GM21360 (cell line): ENCODE results near the gene RPS6KA3.
A peak's percentile ranks its signal among the peaks of the same experiment; 100 is the strongest.
"Not testable (repeated sequence)": the region's sequence is repeated elsewhere in the genome, so short reads cannot be mapped to it uniquely, and the experiment has no call there.

Experiments
- ATAC-seq: cut with Tn5 transposase; IDR thresholded peaks from one replicate; pipeline ENCODE4 v1.9.1; 2021; ENCODE audit warnings: mild to moderate bottlenecking, moderate library complexity; ENCODE audit not compliant: unreplicated experiment

Gene RPS6KA3

GRCh38 chrX:20265726-20266681 lies 705 bp downstream of the RPS6KA3 start:
- ATAC-seq, result peak; percentile 6

GRCh38 chrX:20265221-20265725 lies 1.4 kb downstream of the RPS6KA3 start:
- ATAC-seq, result peak; percentile 46

- ATAC-seq, result no peak
These were observed 3.2 kb downstream of the RPS6KA3 start for GRCh38 chrX:20263474-20263873.

GRCh38 chrX:20260885-20261284 lies 5.8 kb downstream of the RPS6KA3 start:
- ATAC-seq, result no peak

- no peak for ATAC-seq
These were observed 11.9 kb downstream of the RPS6KA3 start for GRCh38 chrX:20254712-20255299.

- ATAC-seq, result no peak
These were observed 13.5 kb downstream of the RPS6KA3 start for GRCh38 chrX:20253232-20253543.

- no peak for ATAC-seq
These were observed 14.1 kb downstream of the RPS6KA3 start for GRCh38 chrX:20252381-20253231.

- ATAC-seq, result no peak
These were observed 15.0 kb downstream of the RPS6KA3 start for GRCh38 chrX:20251691-20252090.

GRCh38 chrX:20250146-20250545 lies 16.6 kb downstream of the RPS6KA3 start:
- not testable (repeated sequence) for ATAC-seq

GRCh38 chrX:20248592-20249192 lies 18.0 kb downstream of the RPS6KA3 start:
- no peak for ATAC-seq

- no peak for ATAC-seq
These were observed 21.8 kb downstream of the RPS6KA3 start for GRCh38 chrX:20244931-20245330.

GRCh38 chrX:20240201-20240600 lies 26.5 kb downstream of the RPS6KA3 start:
- no peak for ATAC-seq

- no peak for ATAC-seq
These were observed 28.8 kb downstream of the RPS6KA3 start for GRCh38 chrX:20237864-20238263.

- no peak for ATAC-seq
These were observed 31.0 kb downstream of the RPS6KA3 start for GRCh38 chrX:20235755-20236154.

GRCh38 chrX:20233336-20233735 lies 33.4 kb downstream of the RPS6KA3 start:
- ATAC-seq, result no peak

- no peak for ATAC-seq
These were observed 35.1 kb downstream of the RPS6KA3 start for GRCh38 chrX:20231598-20231997.

- ATAC-seq, result peak; percentile 67
These were observed 36.3 kb downstream of the RPS6KA3 start for GRCh38 chrX:20230406-20230805.

- no peak for ATAC-seq
These were observed 37.6 kb downstream of the RPS6KA3 start for GRCh38 chrX:20229155-20229554.

GRCh38 chrX:20228245-20228644 lies 38.5 kb downstream of the RPS6KA3 start:
- no peak for ATAC-seq

GRCh38 chrX:20227116-20227515 lies 39.6 kb downstream of the RPS6KA3 start:
- no peak for ATAC-seq

- no peak for ATAC-seq
These were observed 41.2 kb downstream of the RPS6KA3 start for GRCh38 chrX:20225488-20225833.
